Pancreas (tissue), 10 donors: ENCODE measurements around the gene RNF43. TPM values are rescaled to one million over a fixed set of nuclear protein-coding genes. Genes with fewer than 3 reads are reported as not detected.

Experiments
- ATAC-seq, 4 donors: fragments of 200-7000 bp; cut with Tn5 transposase; one replicate each; pipeline versions ENCODE4 v1.8.0 to v1.9.1; 2020; ENCODE audit warnings: mild to moderate bottlenecking in 4 of 4, moderate library complexity in 4 of 4
- DNase-seq, 6 donors: peaks; one replicate each; pipeline ENCODE4 v3.0.0-alpha.2; 2020
- FAIRE-seq: peaks from 2 replicates; lab custom pipeline; 2012; peaks lifted over from hg19 to GRCh38; lab: Jason Lieb, UNC
- H3K27ac ChIP-seq, 4 donors: fragments of 200-600 bp; sonication (generic); 1 replicate in 3 of 4; 2 replicates in 1 of 4; pipeline versions ENCODE4 v1.5.0 to v1.8.0; 2020
- H3K27me3 ChIP-seq, 4 donors: fragments of 200-600 bp; one replicate each; pipeline ENCODE4 v1.8.0; 2021
- H3K36me3 ChIP-seq, 3 donors: fragments of 200-600 bp; sonication (generic) in 1 of 3; one replicate each; pipeline versions ENCODE4 v1.5.0 to v1.8.0; 2020 to 2021
- H3K4me1 ChIP-seq, 3 donors: fragments of 200-600 bp; one replicate each; pipeline ENCODE4 v1.8.0; 2021
- H3K4me3 ChIP-seq, 4 donors: fragments of 200-600 bp; sonication (generic) in 2 of 4; one replicate each; pipeline versions ENCODE4 v1.5.0 to v1.8.0; 2020 to 2021
- H3K9me3 ChIP-seq, 4 donors: fragments of 200-600 bp; one replicate each; pipeline ENCODE4 v1.8.0; 2021
- WGBS, 2 donors: extraction: QIAGEN DNeasy Blood & Tissue Kit; methylation state at CpG; one replicate each; pipeline ENCODE4 v1.1.7; 2013; 5-methylcytosine and 5-hydroxymethylcytosine counted together
- intact Hi-C, 3 donors: fragments of 100-400 bp; cut with DNase I; formaldehyde crosslinking; loops; one replicate each; pipeline versions ENCODE4 v1.11.1 to v1.14.2; 2022
- polyA plus RNA-seq, 2 donors: library from polyadenylated mRNA; stranded (reverse); fragments of 200-250 nt; gene quantifications; one replicate each; pipeline ENCODE4 v1.2.3, GENCODE V29; 2013
- total RNA-seq, 6 donors: library from RNA; stranded (reverse); fragmentation: NEBNext Ultra II Directional in 4 of 6; extraction: Animal tissue kit (Norgen Biotek cat#: 25700) in 4 of 6; gene quantifications; one replicate each; pipeline versions ENCODE4 v1.2.1 to v1.2.4, GENCODE V29; 2021 to 2023
- TF ChIP-seq, protein P1 (sequence below), 4 donors: fragments of 200-600 bp; sonication (generic) in 3 of 4; IDR thresholded peaks; one replicate each; pipeline versions ENCODE4 v1.5.0 to v1.8.0; 2021; ENCODE audit warnings: antibody characterized with exemption in 4 of 4
- donor health status: healthy with polysubstance abuse.
- donor health status: DM: no; HTN: no; CAD: no; lungs with moderate emphysema.
- donor health status: DM: no; HTN: no; CAD: no.
- donor health status: control.
- donor health status: control.
- donor health status: Bipolar disorder and iron deficiency.
- donor health status: DM: yes; HTN: yes; CAD: no.
- donor health status: DM: no; HTN: no; CAD: no.
- donor health status: DM: no; HTN: no; CAD: no.
- donor health status: DM: yes; HTN: yes; CAD: no.

RNF43 gene
- total and polyA plus RNA-seq, 8 donors, result 4.5 to 12.5 (median 6.1) TPM

DNA sequence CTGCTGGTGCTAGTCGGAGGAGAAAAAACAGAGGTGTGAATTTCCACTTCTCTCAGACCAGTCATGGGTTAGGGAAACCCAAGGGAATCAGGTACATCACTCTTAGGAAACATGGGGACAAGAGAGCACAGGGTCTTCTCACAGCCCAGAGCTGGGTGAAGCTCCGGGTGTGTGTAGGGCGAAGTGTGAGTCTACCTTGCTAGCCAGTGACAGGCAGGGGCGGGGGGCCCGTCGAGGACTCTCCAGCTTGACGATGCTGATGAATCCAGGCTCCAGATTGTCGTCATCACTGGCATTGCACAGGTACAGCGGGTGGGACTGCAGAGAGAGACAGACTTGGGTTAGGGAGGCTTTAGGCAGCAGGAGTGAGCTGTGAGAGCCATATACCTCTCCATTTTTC lies 46.6 kb downstream of the RNF43 start:
- no peak for FAIRE-seq
- H3K36me3 ChIP-seq, result no peaks in the 10 kb centered on the region

DNA sequence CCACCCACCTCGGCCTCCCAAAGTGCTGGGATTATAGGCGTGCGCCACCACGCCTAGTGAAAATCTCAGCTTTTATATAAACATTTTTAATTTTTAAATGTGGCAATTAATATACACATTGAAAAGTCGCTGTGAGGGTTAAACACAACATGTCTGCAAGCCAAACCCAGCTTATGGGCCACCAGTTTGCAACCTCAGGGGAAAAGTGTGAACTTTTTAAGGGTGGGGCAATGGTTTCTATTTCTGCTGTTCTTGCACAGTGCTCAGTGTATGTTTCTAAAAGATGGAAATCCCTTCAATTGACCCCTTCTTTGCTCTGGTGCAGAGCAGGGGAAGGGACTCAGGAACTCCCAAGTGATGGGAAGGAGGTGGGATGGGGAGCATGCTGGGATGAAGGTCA lies 47.0 kb downstream of the RNF43 start:
- FAIRE-seq (no peak), ATAC-seq (no peak), DNase-seq (no peak)
- Histone ChIP-seq H3K4me1 (no peaks in the 10 kb centered on the region), H3K27ac (no peak overlapping the region), H3K9me3 (no peaks in the 10 kb centered on the region), H3K36me3 (no peaks in the 10 kb centered on the region), H3K4me3 (no peak overlapping the region), H3K27me3 (no peaks in the 10 kb centered on the region)
- 94 to 97% methylated on average over 5 of the region's 5 CpGs for WGBS, 2 donors
- TF ChIP-seq, protein P1, sequence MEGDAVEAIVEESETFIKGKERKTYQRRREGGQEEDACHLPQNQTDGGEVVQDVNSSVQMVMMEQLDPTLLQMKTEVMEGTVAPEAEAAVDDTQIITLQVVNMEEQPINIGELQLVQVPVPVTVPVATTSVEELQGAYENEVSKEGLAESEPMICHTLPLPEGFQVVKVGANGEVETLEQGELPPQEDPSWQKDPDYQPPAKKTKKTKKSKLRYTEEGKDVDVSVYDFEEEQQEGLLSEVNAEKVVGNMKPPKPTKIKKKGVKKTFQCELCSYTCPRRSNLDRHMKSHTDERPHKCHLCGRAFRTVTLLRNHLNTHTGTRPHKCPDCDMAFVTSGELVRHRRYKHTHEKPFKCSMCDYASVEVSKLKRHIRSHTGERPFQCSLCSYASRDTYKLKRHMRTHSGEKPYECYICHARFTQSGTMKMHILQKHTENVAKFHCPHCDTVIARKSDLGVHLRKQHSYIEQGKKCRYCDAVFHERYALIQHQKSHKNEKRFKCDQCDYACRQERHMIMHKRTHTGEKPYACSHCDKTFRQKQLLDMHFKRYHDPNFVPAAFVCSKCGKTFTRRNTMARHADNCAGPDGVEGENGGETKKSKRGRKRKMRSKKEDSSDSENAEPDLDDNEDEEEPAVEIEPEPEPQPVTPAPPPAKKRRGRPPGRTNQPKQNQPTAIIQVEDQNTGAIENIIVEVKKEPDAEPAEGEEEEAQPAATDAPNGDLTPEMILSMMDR (IDR thresholded peaks at IDR 0.05), result no peak
- intact Hi-C loops, result loop anchor here in 1 of 3 donors (10.0 kb wide), 1 partner anchor 54 kb away; no protein-coding TSS in a partner anchor

More for the DNA sequence above, 46.6 kb downstream of the RNF43 start:
- no peaks in the 10 kb centered on the region for H3K9me3 ChIP-seq
- no peaks in the 10 kb centered on the region for H3K27me3 ChIP-seq
- TF ChIP-seq, protein P1 (IDR thresholded peaks at IDR 0.05), result no peak
- DNase-seq, result no peak
- no peak overlapping the region for H3K27ac ChIP-seq
- 81 to 90% methylated on average over 9 of the region's 9 CpGs for WGBS, 2 donors
- no peak for ATAC-seq
- intact Hi-C loops, result loop anchor here in 1 of 3 donors (10.0 kb wide), 1 partner anchor 54 kb away; no protein-coding TSS in a partner anchor
- peaks cover 0 to 3% (median 0%) of the 10 kb centered on the region in 3 donors for H3K4me1 ChIP-seq
- H3K4me3 ChIP-seq, result no peak overlapping the region

GRCh38 chr17:58369214-58370031 lies 47.9 kb downstream of the RNF43 start:
- 71 to 75% methylated on average over 5 of the region's 5 CpGs for WGBS, 2 donors
- Histone ChIP-seq H3K9me3 (no peaks in the 10 kb centered on the region), H3K36me3 (no peaks in the 10 kb centered on the region), H3K27ac (no peak overlapping the region), H3K4me3 (no peak overlapping the region), H3K27me3 (no peaks in the 10 kb centered on the region), H3K4me1 (no peaks in the 10 kb centered on the region)
- no peak for DNase-seq
- intact Hi-C loops, result loop anchor here in 1 of 3 donors (10.0 kb wide), 1 partner anchor 55 kb away; no protein-coding TSS in a partner anchor
- peak in 2 of 4 donors; percentile 32 to 35 for ATAC-seq
- TF ChIP-seq, protein P1 (IDR thresholded peaks at IDR 0.05), result no peak
- no peak for FAIRE-seq

- Histone ChIP-seq H3K36me3 (no peaks in the 10 kb centered on the region), H3K4me3 (no peak overlapping the region), H3K27me3 (no peaks in the 10 kb centered on the region), H3K27ac (no peak overlapping the region), H3K9me3 (no peaks in the 10 kb centered on the region), H3K4me1 (no peaks in the 10 kb centered on the region)
- intact Hi-C loops, result no loop called here
- no peak for ATAC-seq
- DNase-seq, result no peak
- TF ChIP-seq, protein P1 (IDR thresholded peaks at IDR 0.05), result no peak
- 90 to 95% methylated on average over 3 of the region's 3 CpGs for WGBS, 2 donors
- no peak for FAIRE-seq
These were observed 48.5 kb downstream of the RNF43 start for GRCh38 chr17:58368860-58369213.

Other genes with a start within 250 kb of the RNF43 start
- gene EPX, start 224.8 kb downstream of the RNF43 start, total RNA-seq, result not detected
- gene EPX, start 224.8 kb downstream of the RNF43 start, polyA plus RNA-seq, result not detected
- 10 to 100 TPM in 2 of 6 donors, 1 to 10 TPM in 4; 5.8 to 16.0 (median 7.3) TPM for gene MKS1, start 198.3 kb downstream of the RNF43 start, total RNA-seq
- 10 to 100 TPM; 12.7 to 16.1 TPM for gene MKS1, start 198.3 kb downstream of the RNF43 start, polyA plus RNA-seq
- gene LPO, start 178.9 kb downstream of the RNF43 start, total RNA-seq, result not detected
- gene LPO, start 178.9 kb downstream of the RNF43 start, polyA plus RNA-seq, result under 1 TPM; 0.08 to 0.23 TPM
- gene MPO, start 136.6 kb downstream of the RNF43 start, total RNA-seq, result under 1 TPM; 0.03 to 0.28 (median 0.09) TPM
- under 1 TPM in 1 of 2 donors, not detected in 1; 0.19 TPM for gene MPO, start 136.6 kb downstream of the RNF43 start, polyA plus RNA-seq
- 10 to 100 TPM in 4 of 6 donors, 1 to 10 TPM in 2; 7.0 to 19.6 (median 12.9) TPM for gene TSPOAP1, start 88.7 kb downstream of the RNF43 start, total RNA-seq
- gene TSPOAP1, start 88.7 kb downstream of the RNF43 start, polyA plus RNA-seq, result 10 to 100 TPM; 56.7 to 90.2 TPM
- gene SUPT4H1, start 65.3 kb downstream of the RNF43 start, total RNA-seq, result 10 to 100 TPM; 14.1 to 43.7 (median 26.5) TPM
- 10 to 100 TPM; 23.3 to 42.3 TPM for gene SUPT4H1, start 65.3 kb downstream of the RNF43 start, polyA plus RNA-seq
- under 1 TPM in 1 of 6 donors, not detected in 5; 0.04 TPM for gene HSF5, start 70.9 kb upstream of the RNF43 start, total RNA-seq
- gene HSF5, start 70.9 kb upstream of the RNF43 start, polyA plus RNA-seq, result not detected
- 10 to 100 TPM in 5 of 6 donors, 1 to 10 TPM in 1; 8.1 to 19.9 (median 14.5) TPM for gene MTMR4, start 97.1 kb upstream of the RNF43 start, total RNA-seq
- gene MTMR4, start 97.1 kb upstream of the RNF43 start, polyA plus RNA-seq, result 10 to 100 TPM; 13.8 to 16.3 TPM